ENCODE results near the gene OR2T6. TPM values are rescaled to one million over a fixed set of nuclear protein-coding genes. Genes with fewer than 3 reads are reported as not detected.
"Not testable (repeated sequence)": the region's sequence is repeated elsewhere in the genome, so short reads cannot be mapped to it uniquely, and the experiment has no call there.

The OR2T6 gene
- total RNA-seq, 1 experiment from 2014 or later, result not detected

DNA sequence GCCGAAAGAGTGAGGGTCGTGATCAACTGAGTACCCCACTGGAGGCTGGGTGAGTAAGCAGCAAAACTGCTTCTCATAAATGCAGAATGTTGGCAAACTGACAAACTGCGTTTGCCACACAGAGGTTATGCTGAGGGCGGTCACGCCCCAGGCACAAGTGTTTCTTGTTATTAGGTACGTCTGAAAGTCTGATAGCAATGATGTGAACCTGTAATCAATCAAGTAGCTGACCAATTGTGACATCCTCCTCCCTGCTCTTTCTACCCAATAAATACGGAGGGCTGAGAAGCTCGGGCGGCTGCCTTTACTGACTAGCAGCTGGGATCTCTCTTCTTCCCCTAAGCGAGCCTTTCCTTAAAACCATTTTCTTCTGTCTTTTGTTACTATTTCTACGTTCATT is 56.1 kb downstream of the OR2T6 start:
- not testable (repeated sequence) for BruUV-seq (replicated peaks)

DNA sequence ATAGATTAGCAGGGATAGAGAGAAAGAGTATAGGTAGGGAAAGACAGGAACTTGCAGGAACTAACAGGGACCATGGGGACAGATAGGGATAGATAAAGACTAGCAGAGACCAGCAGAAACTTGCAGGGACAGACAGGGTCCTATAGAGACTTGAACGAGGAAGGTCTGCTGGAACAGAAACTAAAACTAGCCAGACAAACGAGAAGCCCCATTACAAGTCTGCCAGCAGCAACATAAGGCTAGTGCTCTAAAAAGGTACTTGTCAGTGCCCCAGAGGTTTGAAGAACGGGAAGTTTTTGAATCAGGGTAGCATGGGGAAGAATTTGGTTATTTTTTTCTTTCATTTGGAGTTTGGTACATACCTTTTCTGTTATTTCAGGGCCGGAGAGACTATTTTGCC is 56.7 kb downstream of the OR2T6 start:
- H3K27ac ChIP-seq; H3K4me1 ChIP-seq (replicated peaks; ENCODE audit: insufficient read depth); H3K9me3 ChIP-seq (ENCODE audit: insufficient read depth, low read depth); H3K79me2 ChIP-seq (ENCODE audit: low read depth); H3K4me3 ChIP-seq; H3K4me2 ChIP-seq; DNase-seq; H3K36me3 ChIP-seq (ENCODE audit: low read depth); H3K9me2 ChIP-seq (ENCODE audit: insufficient read depth); POLR2A ChIA-PET (ENCODE audit: unreplicated experiment); intact Hi-C loops (cut with micrococcal nuclease; ENCODE audit: unreplicated experiment); CTCF ChIA-PET; H3K27me3 ChIP-seq (ENCODE audit: insufficient read depth, low read depth); H3F3A ChIP-seq (ENCODE audit: insufficient read depth, low read depth); H2AFZ ChIP-seq; BruUV-seq (replicated peaks); H4K20me1 ChIP-seq (ENCODE audit: insufficient read depth): not testable (repeated sequence)

More for the DNA sequence above, 56.1 kb downstream of the OR2T6 start:
- H3F3A ChIP-seq (ENCODE audit: insufficient read depth, low read depth); CTCF ChIA-PET; H3K4me1 ChIP-seq (replicated peaks; ENCODE audit: insufficient read depth); H3K4me2 ChIP-seq; H2AFZ ChIP-seq; POLR2A ChIA-PET (ENCODE audit: unreplicated experiment); H4K20me1 ChIP-seq (ENCODE audit: insufficient read depth); H3K27ac ChIP-seq; H3K9me3 ChIP-seq (ENCODE audit: insufficient read depth, low read depth); H3K79me2 ChIP-seq (ENCODE audit: low read depth); H3K27me3 ChIP-seq (ENCODE audit: insufficient read depth, low read depth); intact Hi-C loops (cut with micrococcal nuclease; ENCODE audit: unreplicated experiment); H3K9me2 ChIP-seq (ENCODE audit: insufficient read depth); H3K36me3 ChIP-seq (ENCODE audit: low read depth); DNase-seq; H3K4me3 ChIP-seq: not testable (repeated sequence)

DNA sequence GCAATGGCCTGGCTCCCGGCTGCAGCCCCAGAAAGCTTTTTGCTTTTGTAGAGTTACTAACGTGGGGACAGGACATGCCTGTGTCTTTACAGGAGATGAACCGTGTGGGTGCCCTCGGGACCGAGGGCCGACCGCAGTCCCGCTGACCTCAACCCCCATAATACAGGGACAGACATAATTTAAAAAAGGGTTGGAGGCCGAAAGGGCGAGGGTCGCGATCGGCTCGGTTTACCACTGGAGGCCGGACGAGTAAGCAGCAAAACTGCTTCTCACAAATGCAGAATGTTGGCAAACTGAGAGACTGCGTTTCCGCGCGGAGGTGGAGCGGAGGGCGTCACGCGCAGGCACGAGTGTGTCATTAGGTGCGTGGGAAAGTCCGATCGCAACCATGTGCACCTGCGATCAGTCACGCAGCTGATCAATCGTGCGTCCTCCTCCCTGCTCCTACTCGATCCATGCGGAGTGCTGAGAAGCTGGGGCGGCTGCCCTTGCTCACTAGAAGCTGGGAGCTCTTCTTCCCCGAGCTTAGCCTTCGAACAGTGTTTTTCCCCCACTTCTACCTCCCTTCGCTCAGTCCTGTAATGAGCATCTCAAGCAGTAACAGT is 58.4 kb downstream of the OR2T6 start:
- H3K79me2 ChIP-seq (ENCODE audit: low read depth); H3K4me3 ChIP-seq; H3K27ac ChIP-seq; H3K36me3 ChIP-seq (ENCODE audit: low read depth); H2AFZ ChIP-seq; CTCF ChIA-PET; H3K4me2 ChIP-seq; H3K9me2 ChIP-seq (ENCODE audit: insufficient read depth); DNase-seq; H3K9me3 ChIP-seq (ENCODE audit: insufficient read depth, low read depth); intact Hi-C loops (cut with micrococcal nuclease; ENCODE audit: unreplicated experiment); H4K20me1 ChIP-seq (ENCODE audit: insufficient read depth); BruUV-seq (replicated peaks); POLR2A ChIA-PET (ENCODE audit: unreplicated experiment); H3F3A ChIP-seq (ENCODE audit: insufficient read depth, low read depth); H3K4me1 ChIP-seq (replicated peaks; ENCODE audit: insufficient read depth); H3K27me3 ChIP-seq (ENCODE audit: insufficient read depth, low read depth): not testable (repeated sequence)

GRCh38 chr1:248434913-248435312 is 59.4 kb downstream of the OR2T6 start:
- H2AFZ ChIP-seq; H3K4me3 ChIP-seq; BruUV-seq (replicated peaks); POLR2A ChIA-PET (ENCODE audit: unreplicated experiment); H3K27ac ChIP-seq; CTCF ChIA-PET; H4K20me1 ChIP-seq (ENCODE audit: insufficient read depth); H3K4me1 ChIP-seq (replicated peaks; ENCODE audit: insufficient read depth); H3K4me2 ChIP-seq; H3K79me2 ChIP-seq (ENCODE audit: low read depth); H3K27me3 ChIP-seq (ENCODE audit: insufficient read depth, low read depth); intact Hi-C loops (cut with micrococcal nuclease; ENCODE audit: unreplicated experiment); DNase-seq; H3F3A ChIP-seq (ENCODE audit: insufficient read depth, low read depth); H3K36me3 ChIP-seq (ENCODE audit: low read depth); H3K9me2 ChIP-seq (ENCODE audit: insufficient read depth); H3K9me3 ChIP-seq (ENCODE audit: insufficient read depth, low read depth): not testable (repeated sequence)

DNA sequence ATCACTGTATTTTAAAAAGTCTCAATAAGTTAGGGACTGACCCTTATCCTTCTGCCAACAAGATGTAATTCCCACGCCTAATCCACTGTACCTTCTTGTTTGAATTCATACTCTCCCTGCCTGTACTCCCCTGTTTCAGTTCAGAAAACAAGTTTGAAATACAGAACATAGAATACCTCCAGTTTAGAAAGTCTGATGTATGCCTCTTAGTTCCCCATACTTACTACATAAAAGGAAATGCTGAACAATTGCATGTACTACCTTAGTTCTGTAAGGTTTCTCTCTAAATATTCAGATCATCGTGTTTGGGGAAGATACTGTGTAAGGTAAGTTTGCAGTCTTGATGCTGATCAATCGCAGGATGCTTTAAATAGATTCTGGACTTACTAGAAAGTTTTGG is 60.8 kb downstream of the OR2T6 start:
- intact Hi-C loops (cut with micrococcal nuclease; ENCODE audit: unreplicated experiment); POLR2A ChIA-PET (ENCODE audit: unreplicated experiment); H3K9me2 ChIP-seq (ENCODE audit: insufficient read depth); H3K27me3 ChIP-seq (ENCODE audit: insufficient read depth, low read depth); H3K79me2 ChIP-seq (ENCODE audit: low read depth); H3K27ac ChIP-seq; H4K20me1 ChIP-seq (ENCODE audit: insufficient read depth); BruUV-seq (replicated peaks); H3K4me3 ChIP-seq; H3K36me3 ChIP-seq (ENCODE audit: low read depth); H3K4me1 ChIP-seq (replicated peaks; ENCODE audit: insufficient read depth); CTCF ChIA-PET; H3F3A ChIP-seq (ENCODE audit: insufficient read depth, low read depth); H2AFZ ChIP-seq; H3K4me2 ChIP-seq; DNase-seq; H3K9me3 ChIP-seq (ENCODE audit: insufficient read depth, low read depth): not testable (repeated sequence)

DNA sequence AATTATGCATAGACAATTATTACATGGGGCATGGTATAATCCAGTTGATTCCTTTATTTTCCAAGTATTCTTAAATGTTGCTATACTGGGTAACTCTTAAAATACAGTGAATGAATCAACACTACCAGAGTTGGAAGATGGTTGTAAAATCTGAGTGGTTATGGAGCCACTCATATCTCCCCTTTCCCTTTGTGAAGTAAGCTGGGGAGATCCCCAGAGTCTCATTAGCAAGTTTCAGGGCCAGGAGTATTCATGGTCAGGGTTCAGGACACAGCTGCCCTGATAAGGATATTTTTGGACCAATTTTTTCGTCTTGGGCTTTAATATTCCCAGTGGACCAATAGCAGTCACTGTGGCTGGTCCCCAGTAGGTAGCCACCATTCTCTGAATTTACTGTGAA is 63.1 kb downstream of the OR2T6 start:
- H3K79me2 ChIP-seq (ENCODE audit: low read depth); CTCF ChIA-PET; H2AFZ ChIP-seq; H3K9me2 ChIP-seq (ENCODE audit: insufficient read depth); H4K20me1 ChIP-seq (ENCODE audit: insufficient read depth); H3K4me1 ChIP-seq (replicated peaks; ENCODE audit: insufficient read depth); H3K27ac ChIP-seq; DNase-seq; POLR2A ChIA-PET (ENCODE audit: unreplicated experiment); H3K4me2 ChIP-seq; BruUV-seq (replicated peaks); H3F3A ChIP-seq (ENCODE audit: insufficient read depth, low read depth); H3K9me3 ChIP-seq (ENCODE audit: insufficient read depth, low read depth); H3K4me3 ChIP-seq; H3K36me3 ChIP-seq (ENCODE audit: low read depth); intact Hi-C loops (cut with micrococcal nuclease; ENCODE audit: unreplicated experiment); H3K27me3 ChIP-seq (ENCODE audit: insufficient read depth, low read depth): not testable (repeated sequence)

DNA sequence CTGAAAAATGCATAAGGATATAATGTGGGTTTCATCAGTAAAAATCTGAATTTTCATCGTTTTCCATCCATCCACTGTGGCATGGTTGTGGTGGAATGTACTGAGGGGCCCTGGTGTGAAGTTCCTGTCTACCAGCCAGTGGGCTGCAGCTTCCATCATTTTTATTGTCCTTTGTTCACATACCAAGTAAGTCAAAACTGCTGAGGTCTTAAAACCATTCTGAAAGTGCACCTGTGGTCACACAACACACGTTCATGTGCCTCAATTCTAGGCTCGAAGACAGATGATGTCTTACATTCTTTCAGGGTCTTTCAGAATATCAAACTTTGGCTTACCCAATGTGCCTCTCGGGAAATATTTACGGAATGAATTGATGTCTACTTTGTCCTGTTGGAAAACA is 63.7 kb downstream of the OR2T6 start:
- H2AFZ ChIP-seq; H3K9me2 ChIP-seq (ENCODE audit: insufficient read depth); H3K4me3 ChIP-seq; POLR2A ChIA-PET (ENCODE audit: unreplicated experiment); H3K4me1 ChIP-seq (replicated peaks; ENCODE audit: insufficient read depth); H3K36me3 ChIP-seq (ENCODE audit: low read depth); intact Hi-C loops (cut with micrococcal nuclease; ENCODE audit: unreplicated experiment); H3F3A ChIP-seq (ENCODE audit: insufficient read depth, low read depth); DNase-seq; H3K27ac ChIP-seq; CTCF ChIA-PET; H3K4me2 ChIP-seq; H3K79me2 ChIP-seq (ENCODE audit: low read depth); BruUV-seq (replicated peaks); H3K27me3 ChIP-seq (ENCODE audit: insufficient read depth, low read depth); H4K20me1 ChIP-seq (ENCODE audit: insufficient read depth); H3K9me3 ChIP-seq (ENCODE audit: insufficient read depth, low read depth): not testable (repeated sequence)

All from PC-9 (cell line).